DND-41 (cell line): ENCODE data around the gene LDB1.

Source experiments
- CTCF ChIP-seq: IDR thresholded peaks from 2 replicates; pipeline ENCODE4 v1.5.1; 2012; ENCODE audit warnings: borderline replicate concordance, low read length, moderate library complexity, mild to moderate bottlenecking; ENCODE audit not compliant: poor library complexity, severe bottlenecking; ENCODE audit errors: extremely low read depth
- EZH2 ChIP-seq: IDR thresholded peaks from 3 replicates; pipeline ENCODE4 v1.6.1; 2012; ENCODE audit warnings: borderline replicate concordance, low read depth, mild to moderate bottlenecking, moderate library complexity, low read length, inconsistent platforms; ENCODE audit not compliant: severe bottlenecking

- TF ChIP-seq CTCF (no peak), EZH2 (no peak)
Observed at GRCh38 chr10:102141583-102142107, 21.5 kb upstream of the LDB1 start.
